DOHH2 (cell line): Measurements from ENCODE around the gene FHOD3.

ENCODE experiments used
- CTCF ChIP-seq: fragments of 200-600 bp; sonication (generic); IDR thresholded peaks from one replicate; pipeline ENCODE4 v1.5.1; 2014; ENCODE audit warnings: antibody characterized with exemption, mild to moderate bottlenecking, low read depth, low read length; ENCODE audit not compliant: poor library complexity, severe bottlenecking
- EZH2phosphoT487 ChIP-seq: fragments of 200-600 bp; sonication (generic); IDR thresholded peaks from 2 replicates; pipeline ENCODE4 v1.6.1; 2017; ENCODE audit warnings: borderline replicate concordance, mild to moderate bottlenecking, antibody characterized with exemption, low read length, moderate library complexity, mixed read lengths

DNA sequence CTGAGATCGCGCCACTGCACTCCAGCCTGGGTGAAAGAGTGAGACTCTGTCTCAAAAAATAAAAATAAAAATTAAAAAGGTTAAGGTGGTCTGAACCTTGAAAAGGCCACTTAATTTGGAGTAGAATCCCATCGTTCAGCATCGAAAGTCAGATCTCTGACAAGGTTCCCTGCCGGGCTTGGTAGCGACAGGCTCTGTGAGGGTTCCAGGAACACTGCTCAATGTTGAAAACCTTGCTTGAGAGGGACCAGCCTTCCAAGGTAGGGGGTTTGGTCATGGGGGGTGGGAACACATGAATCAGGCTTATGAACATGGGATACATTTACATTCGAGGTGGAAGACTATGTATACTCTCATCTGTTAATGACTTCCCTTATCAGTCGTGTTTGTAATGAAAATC is 232.2 kb downstream of the FHOD3 start:
- no peak for TF ChIP-seq CTCF
- TF ChIP-seq EZH2phosphoT487, result no peak
